ENCODE data around the gene TWF2. TPM values are rescaled to one million over a fixed set of nuclear protein-coding genes. Genes with fewer than 3 reads are reported as not detected.
A peak's percentile ranks its signal among the peaks of the same experiment; 100 is the strongest.

Gene TWF2
- total RNA-seq, 4 donors from 2014 or later = 31.6 to 74.9 (median 55.7) TPM

DNA sequence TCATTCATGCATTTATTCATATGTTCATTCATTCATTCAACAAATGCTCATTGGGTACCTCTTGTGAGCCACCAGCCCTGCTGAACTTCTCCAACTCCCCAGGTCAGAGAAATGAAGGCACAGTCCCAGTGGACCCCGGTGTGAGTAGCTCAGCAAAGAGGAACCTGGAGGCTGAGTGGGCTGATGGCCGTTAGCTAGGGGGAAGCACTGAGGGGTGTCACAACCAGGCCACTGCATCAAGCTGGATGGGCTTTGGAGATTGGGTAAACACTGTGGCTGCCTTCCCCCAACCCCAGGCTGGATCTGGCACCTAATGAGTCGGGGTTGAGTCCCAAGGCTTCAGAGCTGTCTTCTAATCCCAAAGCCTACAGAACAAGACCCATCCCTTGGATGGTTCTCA lies 53.1 kb downstream of the TWF2 start:
- no peaks in the 10 kb centered on the region for H3K36me3 ChIP-seq
- WGBS, 2 donors = 73% methylated on average over 2 of the region's 3 CpGs; no CpG with 5 or more reads in 1 of the 2 donors
- H3K27me3 ChIP-seq = no peaks in the 10 kb centered on the region
- H3K27ac ChIP-seq = no peak overlapping the region
- H3K4me1 ChIP-seq = peaks cover 8 to 22% (median 11%) of the 10 kb centered on the region in 3 donors
- intact Hi-C loops (cut with DNase I) = no loop called here
- no peak overlapping the region for H3K4me3 ChIP-seq
- no peak for DNase-seq
- H3K9me3 ChIP-seq = no peaks in the 10 kb centered on the region
- no peak for TF ChIP-seq CTCF (IDR thresholded peaks at IDR 0.05)
- TF ChIP-seq POLR2A (IDR thresholded peaks at IDR 0.05) = no peak

DNA sequence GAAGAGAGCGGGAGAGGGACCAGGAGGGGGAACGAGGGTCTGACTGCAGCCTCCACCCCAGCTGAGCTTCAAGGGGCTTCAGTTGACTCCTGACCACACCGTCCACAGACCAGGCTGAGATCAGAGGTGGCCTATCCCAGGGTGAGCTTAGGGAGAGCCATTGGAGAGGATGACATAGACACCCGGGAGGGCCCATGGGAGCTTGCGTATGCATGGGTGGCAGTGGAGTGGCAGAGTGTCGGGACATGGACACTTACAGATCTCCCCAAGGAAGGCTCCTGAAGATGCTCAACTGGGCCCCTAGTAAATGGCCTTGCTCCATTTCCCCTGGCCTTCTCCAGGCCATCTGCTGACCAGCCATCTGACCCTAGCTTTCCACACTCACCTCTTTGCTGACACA lies 53.6 kb downstream of the TWF2 start:
- Histone ChIP-seq H3K36me3 (no peaks in the 10 kb centered on the region), H3K27ac (no peak overlapping the region), H3K4me1 (peaks cover 3 to 17% (median 5%) of the 10 kb centered on the region in 3 donors), H3K4me3 (no peak overlapping the region), H3K27me3 (no peaks in the 10 kb centered on the region), H3K9me3 (no peaks in the 10 kb centered on the region)
- intact Hi-C loops (cut with DNase I) = no loop called here
- WGBS, 2 donors = 88 to 94% methylated on average over 2 to 5 of the region's 6 CpGs
- no peak for DNase-seq
- TF ChIP-seq POLR2A (IDR thresholded peaks at IDR 0.05) (no peak), CTCF (IDR thresholded peaks at IDR 0.05) (no peak)

DNA sequence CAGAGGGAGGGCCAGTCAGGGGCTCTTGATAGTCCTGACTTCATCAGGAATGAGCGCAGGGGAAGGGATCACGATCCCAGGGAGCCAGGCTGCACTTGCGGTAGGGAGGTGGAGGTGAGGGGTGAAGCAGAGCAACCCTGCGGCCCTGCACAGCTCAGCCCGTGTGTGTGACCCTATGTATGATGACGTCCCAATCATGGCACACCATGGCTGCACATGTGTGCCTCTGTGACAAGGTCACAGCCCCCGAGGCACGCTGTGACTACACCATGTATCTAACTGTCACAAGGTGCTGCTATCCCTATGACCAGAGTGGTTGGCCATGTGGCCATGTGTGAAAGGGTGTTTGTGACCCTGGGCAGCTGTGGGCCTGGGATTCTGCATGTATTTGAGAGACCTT lies 54.3 kb downstream of the TWF2 start:
- peaks cover 0 to 11% (median 0%) of the 10 kb centered on the region in 3 donors for H3K4me1 ChIP-seq
- no peaks in the 10 kb centered on the region for H3K27me3 ChIP-seq
- intact Hi-C loops (cut with DNase I) = no loop called here
- H3K27ac ChIP-seq = no peak overlapping the region
- no peaks in the 10 kb centered on the region for H3K36me3 ChIP-seq
- no peaks in the 10 kb centered on the region for H3K9me3 ChIP-seq
- no peak overlapping the region for H3K4me3 ChIP-seq
- DNase-seq = no peak
- 92% methylated on average over 2 of the region's 8 CpGs; no CpG with 5 or more reads in 1 of the 2 donors for WGBS, 2 donors
- TF ChIP-seq POLR2A (IDR thresholded peaks at IDR 0.05) = no peak
- no peak for TF ChIP-seq CTCF (IDR thresholded peaks at IDR 0.05)

DNA sequence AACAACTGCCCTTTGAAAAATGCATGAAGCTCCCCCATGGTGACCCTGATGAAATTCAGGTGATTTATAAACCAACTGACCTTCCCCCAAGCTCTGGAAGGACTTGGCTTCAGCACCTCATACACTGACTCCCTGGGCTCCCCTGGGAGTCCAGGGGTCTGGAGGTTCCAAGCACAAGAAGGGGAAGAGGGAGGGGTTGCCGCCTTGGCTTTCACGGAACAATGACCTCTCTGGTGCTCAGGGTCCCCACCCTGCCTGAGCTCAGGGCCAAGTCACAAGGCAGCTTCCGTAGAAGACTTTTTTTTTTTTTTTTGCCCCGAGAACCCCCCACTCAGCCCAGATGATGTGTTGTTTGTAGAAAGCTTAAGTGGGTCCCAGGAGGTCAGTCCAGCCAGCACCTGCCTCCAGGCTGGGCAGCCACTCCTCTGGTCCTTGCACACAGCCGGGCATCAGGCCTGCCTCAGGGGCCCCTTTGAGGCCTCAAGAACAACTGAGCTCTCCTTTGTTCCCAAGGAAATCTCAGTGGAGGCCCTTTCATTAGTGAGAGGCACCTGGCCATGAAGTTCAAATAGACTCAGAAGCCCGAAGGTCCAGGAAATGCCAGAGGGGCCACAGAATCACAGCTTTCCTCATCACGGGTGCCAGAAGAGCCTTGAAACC lies 55.0 kb downstream of the TWF2 start:
- no peaks in the 10 kb centered on the region for H3K36me3 ChIP-seq
- intact Hi-C loops (cut with DNase I) = no loop called here
- H3K27me3 ChIP-seq = no peaks in the 10 kb centered on the region
- no peak overlapping the region for H3K27ac ChIP-seq
- WGBS, 2 donors = 85% methylated on average over 2 to 5 of the region's 7 CpGs
- H3K4me3 ChIP-seq = no peak overlapping the region
- peaks cover 0 to 6% (median 0%) of the 10 kb centered on the region in 3 donors for H3K4me1 ChIP-seq
- DNase-seq = no peak
- TF ChIP-seq POLR2A (IDR thresholded peaks at IDR 0.05) (no peak), CTCF (IDR thresholded peaks at IDR 0.05) (no peak)
- H3K9me3 ChIP-seq = no peaks in the 10 kb centered on the region

DNA sequence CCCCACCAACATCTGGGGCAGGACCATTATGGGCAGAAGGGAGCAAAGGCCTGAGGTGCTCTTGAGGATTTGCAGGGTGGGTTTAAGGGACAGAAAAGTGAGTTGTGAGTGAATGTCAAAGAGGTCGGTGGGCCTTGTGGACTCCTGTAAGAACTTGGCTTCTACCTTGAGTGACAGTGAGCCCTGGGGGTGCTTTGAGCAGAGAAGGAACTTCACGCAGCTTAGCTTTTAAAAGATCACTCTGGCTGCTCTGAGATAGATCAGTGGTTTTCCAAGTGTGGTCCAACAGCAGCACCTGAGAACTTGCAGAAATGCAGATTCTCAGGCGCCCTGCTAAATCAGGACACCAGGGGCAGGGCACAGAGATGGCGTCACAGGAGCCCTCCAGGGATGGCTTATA lies 56.3 kb downstream of the TWF2 start:
- no peak overlapping the region for H3K4me3 ChIP-seq
- H3K27me3 ChIP-seq = no peaks in the 10 kb centered on the region
- no peaks in the 10 kb centered on the region for H3K36me3 ChIP-seq
- intact Hi-C loops (cut with DNase I) = no loop called here
- H3K27ac ChIP-seq = peak overlapping the region in 2 of 4 donors; percentile 6 to 14
- TF ChIP-seq POLR2A (IDR thresholded peaks at IDR 0.05) (no peak), CTCF (IDR thresholded peaks at IDR 0.05) (no peak)
- DNase-seq = no peak
- H3K4me1 ChIP-seq = peaks cover 0 to 8% (median 0%) of the 10 kb centered on the region in 3 donors
- H3K9me3 ChIP-seq = no peaks in the 10 kb centered on the region
- 68 to 83% methylated on average over 3 to 4 of the region's 4 CpGs for WGBS, 2 donors

Data from esophagus squamous epithelium (tissue), 5 donors.